C4-2B (cell line): ENCODE results near the gene ZMYND11.
"Not testable (repeated sequence)": the region's sequence is repeated elsewhere in the genome, so short reads cannot be mapped to it uniquely, and the experiment has no call there.

Source experiments
- H3K27ac ChIP-seq: fragments of 450-650 bp; 2 replicates; pipeline ENCODE4 v1.5.1; 2017
- ZFX ChIP-seq: fragments of 450-650 bp; IDR thresholded peaks from 2 replicates; pipeline ENCODE4 v1.6.1; 2017
- TF ChIP-seq, protein P1 (sequence below): fragments of 450-650 bp; conservative IDR thresholded peaks from 2 replicates; pipeline ENCODE4 v1.5.1; 2017; ENCODE audit warnings: mild to moderate bottlenecking

Gene ZMYND11

DNA sequence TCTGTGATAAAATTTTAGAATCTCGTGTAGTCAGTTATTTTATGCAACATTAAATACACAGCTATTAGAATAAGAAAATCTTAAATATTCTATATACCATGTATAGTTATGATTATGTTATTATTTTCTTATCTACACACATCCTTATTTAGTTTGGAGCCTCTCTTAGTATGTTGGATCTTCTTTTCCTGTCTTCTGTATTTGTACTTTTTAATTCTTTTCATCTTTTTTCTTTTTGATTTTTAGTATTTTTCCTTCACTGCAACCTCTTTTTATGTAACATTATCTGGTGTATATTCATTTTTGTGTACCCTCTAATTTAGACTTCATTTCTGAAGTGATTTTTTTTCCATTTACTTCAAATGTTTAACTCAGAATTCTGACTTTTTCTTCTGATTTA lies 48.9 kb downstream of the ZMYND11 start:
- H3K27ac ChIP-seq, result no peak overlapping the region
- TF ChIP-seq ZFX, result no peak
- TF ChIP-seq, protein P1, sequence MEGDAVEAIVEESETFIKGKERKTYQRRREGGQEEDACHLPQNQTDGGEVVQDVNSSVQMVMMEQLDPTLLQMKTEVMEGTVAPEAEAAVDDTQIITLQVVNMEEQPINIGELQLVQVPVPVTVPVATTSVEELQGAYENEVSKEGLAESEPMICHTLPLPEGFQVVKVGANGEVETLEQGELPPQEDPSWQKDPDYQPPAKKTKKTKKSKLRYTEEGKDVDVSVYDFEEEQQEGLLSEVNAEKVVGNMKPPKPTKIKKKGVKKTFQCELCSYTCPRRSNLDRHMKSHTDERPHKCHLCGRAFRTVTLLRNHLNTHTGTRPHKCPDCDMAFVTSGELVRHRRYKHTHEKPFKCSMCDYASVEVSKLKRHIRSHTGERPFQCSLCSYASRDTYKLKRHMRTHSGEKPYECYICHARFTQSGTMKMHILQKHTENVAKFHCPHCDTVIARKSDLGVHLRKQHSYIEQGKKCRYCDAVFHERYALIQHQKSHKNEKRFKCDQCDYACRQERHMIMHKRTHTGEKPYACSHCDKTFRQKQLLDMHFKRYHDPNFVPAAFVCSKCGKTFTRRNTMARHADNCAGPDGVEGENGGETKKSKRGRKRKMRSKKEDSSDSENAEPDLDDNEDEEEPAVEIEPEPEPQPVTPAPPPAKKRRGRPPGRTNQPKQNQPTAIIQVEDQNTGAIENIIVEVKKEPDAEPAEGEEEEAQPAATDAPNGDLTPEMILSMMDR, result no peak

GRCh38 chr10:184911-185310 lies 49.7 kb downstream of the ZMYND11 start:
- no peak for TF ChIP-seq ZFX
- TF ChIP-seq, protein P1, result no peak
- H3K27ac ChIP-seq, result no peak overlapping the region

DNA sequence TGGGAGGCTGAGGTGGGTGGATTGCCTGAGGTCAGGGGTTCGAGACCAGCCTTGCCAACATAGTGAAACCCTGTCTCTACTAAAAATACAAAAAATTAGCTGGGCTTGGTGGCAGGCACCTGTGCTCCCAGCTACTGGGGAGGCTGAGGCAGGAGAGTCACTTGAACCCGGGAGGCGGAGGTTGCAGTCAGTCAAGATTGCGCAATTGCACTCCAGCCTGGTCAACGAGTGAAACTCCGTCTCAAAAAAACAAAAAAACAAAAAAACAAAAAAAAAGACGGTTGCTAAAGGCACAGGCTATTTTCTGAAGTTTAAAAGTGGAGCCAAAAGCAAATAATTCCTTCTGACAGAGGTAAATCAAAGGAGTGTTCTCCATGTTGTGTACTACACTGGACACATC lies 50.3 kb downstream of the ZMYND11 start:
- not testable (repeated sequence) for H3K27ac ChIP-seq

GRCh38 chr10:186911-187310 lies 51.7 kb downstream of the ZMYND11 start:
- TF ChIP-seq, protein P1, result no peak
- no peak for TF ChIP-seq ZFX
- no peak overlapping the region for H3K27ac ChIP-seq

GRCh38 chr10:188546-188945 lies 53.3 kb downstream of the ZMYND11 start:
- H3K27ac ChIP-seq, result no peak overlapping the region
- TF ChIP-seq, protein P1, result no peak
- TF ChIP-seq ZFX, result no peak

- TF ChIP-seq, protein P1, result no peak
- TF ChIP-seq ZFX, result no peak
Measured at GRCh38 chr10:190216-190615, 55.0 kb downstream of the ZMYND11 start.

GRCh38 chr10:191703-192518 lies 56.7 kb downstream of the ZMYND11 start:
- no peak for TF ChIP-seq ZFX
- TF ChIP-seq, protein P1, result no peak
- H3K27ac ChIP-seq, result no peak overlapping the region

More at GRCh38 chr10:190216-190615, 55.0 kb downstream of the ZMYND11 start:
- no peak overlapping the region for H3K27ac ChIP-seq

DNA sequence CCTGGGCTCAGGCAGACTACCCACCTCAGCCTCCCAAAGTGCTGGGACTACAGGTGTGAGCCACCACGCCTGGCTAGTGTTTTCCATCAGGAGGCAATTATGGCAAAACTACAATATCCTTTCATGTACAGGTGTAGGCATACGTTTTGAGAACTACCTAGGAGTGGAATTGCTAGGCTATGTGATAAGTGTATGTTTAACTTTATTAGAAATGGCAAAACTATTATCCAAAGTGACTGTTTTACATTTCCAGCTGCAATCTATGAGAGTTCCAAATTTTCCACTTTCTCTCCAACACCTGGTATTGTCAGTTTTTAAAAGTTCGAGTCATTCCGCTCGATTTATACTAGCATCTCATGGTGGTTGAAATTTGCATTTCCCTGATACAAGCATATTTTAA lies 59.0 kb downstream of the ZMYND11 start:
- H3K27ac ChIP-seq, result no peak overlapping the region
- TF ChIP-seq, protein P1, result no peak
- no peak for TF ChIP-seq ZFX
